Fibroblast of the aortic adventitia (primary cell): Measurements from ENCODE around the gene RIBC2. TPM values are rescaled to one million over a fixed set of nuclear protein-coding genes. Genes with fewer than 3 reads are reported as not detected.

Source experiments
- DNase-seq: peaks from one replicate; pipeline ENCODE4 v3.0.0-alpha.2; 2010; ENCODE audit warnings: low read depth
- H3K4me3 ChIP-seq: 2 replicates; pipeline ENCODE4 v1.5.1; 2011; ENCODE audit warnings: low read depth, mild to moderate bottlenecking, control low read depth, low read length, moderate library complexity
- CTCF ChIP-seq: IDR thresholded peaks from 2 replicates; pipeline ENCODE4 v1.5.1; 2011; ENCODE audit warnings: mild to moderate bottlenecking, low read length, control low read depth, inconsistent platforms; ENCODE audit not compliant: insufficient read depth
- total RNA-seq: library from RNA; depleted of rRNA; stranded (reverse); fragments of >200 nt; gene quantifications from 2 replicates; pipeline ENCODE4 v1.2.3, GENCODE V29; 2012; ENCODE audit warnings: low replicate concordance

The RIBC2 gene
- total RNA-seq, 1 donor, result 5.7 TPM

GRCh38 chr22:45397806-45398205, 15.7 kb upstream of the RIBC2 start:
- no peak overlapping the region for H3K4me3 ChIP-seq
- no peak for TF ChIP-seq CTCF
- DNase-seq, result no peak

- no peak for TF ChIP-seq CTCF
- no peak overlapping the region for H3K4me3 ChIP-seq
- no peak for DNase-seq
Measured at GRCh38 chr22:45398214-45398613, 15.3 kb upstream of the RIBC2 start.

- H3K4me3 ChIP-seq, result no peak overlapping the region
- TF ChIP-seq CTCF, result no peak
- no peak for DNase-seq
Measured at GRCh38 chr22:45399712-45400445, 13.6 kb upstream of the RIBC2 start.

- TF ChIP-seq CTCF, result no peak
- no peak overlapping the region for H3K4me3 ChIP-seq
- no peak for DNase-seq
Measured at GRCh38 chr22:45402466-45402985, 11.0 kb upstream of the RIBC2 start.

- no peak for DNase-seq
- no peak for TF ChIP-seq CTCF
- no peak overlapping the region for H3K4me3 ChIP-seq
Measured at GRCh38 chr22:45407793-45408192, 5.7 kb upstream of the RIBC2 start.

- no peak for DNase-seq
- H3K4me3 ChIP-seq, result no peak overlapping the region
- no peak for TF ChIP-seq CTCF
Measured at GRCh38 chr22:45413013-45413367, 503 bp upstream of the RIBC2 start.
